SU-DHL-6 (cell line): Measurements from ENCODE around the gene ARPC4.

Source experiments
- CTCF ChIP-seq: fragments of 200-600 bp; sonication (generic); IDR thresholded peaks from one replicate; pipeline ENCODE4 v1.5.1; 2017; ENCODE audit warnings: antibody characterized with exemption, mild to moderate bottlenecking, low read length, moderate library complexity; ENCODE audit not compliant: insufficient read depth, poor library complexity, severe bottlenecking
- EZH2phosphoT487 ChIP-seq: fragments of 200-600 bp; sonication (generic), shearing (Covaris generic); conservative IDR thresholded peaks from 2 replicates; pipeline ENCODE4 v1.6.1; 2018; ENCODE audit warnings: mild to moderate bottlenecking, antibody characterized with exemption, low read length, moderate library complexity, mixed read lengths

GRCh38 chr3:9769426-9770275 lies 23.2 kb upstream of the ARPC4 start, which contains the start of gene CAMK1:
- TF ChIP-seq CTCF (no peak), EZH2phosphoT487 (no peak)
